Gastrocnemius medialis (tissue), 4 donors: ENCODE data around the gene ARSK.

Source experiments
- POLR2A ChIP-seq, 2 donors: fragments of 450-650 bp; IDR thresholded peaks; one replicate each; pipeline ENCODE4 v1.6.1; 2017; ENCODE audit warnings: antibody characterized with exemption in 2 of 2, mild to moderate bottlenecking in 2 of 2, moderate library complexity in 2 of 2
- TF ChIP-seq, protein P1 (sequence below), 5 experiments: fragments of 450-650 bp in 3 of 5; fragments of 200-600 bp in 2 of 5; sonication (generic) in 2 of 5; IDR thresholded peaks in 4 of 5; conservative IDR thresholded peaks in 1 of 5; 1 replicate in 4 of 5; 2 replicates in 1 of 5; pipeline ENCODE4 v1.5.1; 2016 to 2019; ENCODE audit warnings: antibody characterized with exemption in 5 of 5, mild to moderate bottlenecking in 3 of 5, moderate library complexity in 3 of 5

GRCh38 chr5:95530416-95530815 is 24.5 kb upstream of the ARSK start:
- TF ChIP-seq, protein P1, sequence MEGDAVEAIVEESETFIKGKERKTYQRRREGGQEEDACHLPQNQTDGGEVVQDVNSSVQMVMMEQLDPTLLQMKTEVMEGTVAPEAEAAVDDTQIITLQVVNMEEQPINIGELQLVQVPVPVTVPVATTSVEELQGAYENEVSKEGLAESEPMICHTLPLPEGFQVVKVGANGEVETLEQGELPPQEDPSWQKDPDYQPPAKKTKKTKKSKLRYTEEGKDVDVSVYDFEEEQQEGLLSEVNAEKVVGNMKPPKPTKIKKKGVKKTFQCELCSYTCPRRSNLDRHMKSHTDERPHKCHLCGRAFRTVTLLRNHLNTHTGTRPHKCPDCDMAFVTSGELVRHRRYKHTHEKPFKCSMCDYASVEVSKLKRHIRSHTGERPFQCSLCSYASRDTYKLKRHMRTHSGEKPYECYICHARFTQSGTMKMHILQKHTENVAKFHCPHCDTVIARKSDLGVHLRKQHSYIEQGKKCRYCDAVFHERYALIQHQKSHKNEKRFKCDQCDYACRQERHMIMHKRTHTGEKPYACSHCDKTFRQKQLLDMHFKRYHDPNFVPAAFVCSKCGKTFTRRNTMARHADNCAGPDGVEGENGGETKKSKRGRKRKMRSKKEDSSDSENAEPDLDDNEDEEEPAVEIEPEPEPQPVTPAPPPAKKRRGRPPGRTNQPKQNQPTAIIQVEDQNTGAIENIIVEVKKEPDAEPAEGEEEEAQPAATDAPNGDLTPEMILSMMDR (IDR thresholded peaks at IDR 0.05 in 4 of 5, conservative IDR thresholded peaks at IDR 0.05 in 1 of 5), result no peak
- no peak for TF ChIP-seq POLR2A (IDR thresholded peaks at IDR 0.05)
